ENCODE data around the gene SOD2.
A peak's percentile ranks its signal among the peaks of the same experiment; 100 is the strongest.
"Not testable (repeated sequence)": the region's sequence is repeated elsewhere in the genome, so short reads cannot be mapped to it uniquely, and the experiment has no call there.

SOD2 gene

DNA sequence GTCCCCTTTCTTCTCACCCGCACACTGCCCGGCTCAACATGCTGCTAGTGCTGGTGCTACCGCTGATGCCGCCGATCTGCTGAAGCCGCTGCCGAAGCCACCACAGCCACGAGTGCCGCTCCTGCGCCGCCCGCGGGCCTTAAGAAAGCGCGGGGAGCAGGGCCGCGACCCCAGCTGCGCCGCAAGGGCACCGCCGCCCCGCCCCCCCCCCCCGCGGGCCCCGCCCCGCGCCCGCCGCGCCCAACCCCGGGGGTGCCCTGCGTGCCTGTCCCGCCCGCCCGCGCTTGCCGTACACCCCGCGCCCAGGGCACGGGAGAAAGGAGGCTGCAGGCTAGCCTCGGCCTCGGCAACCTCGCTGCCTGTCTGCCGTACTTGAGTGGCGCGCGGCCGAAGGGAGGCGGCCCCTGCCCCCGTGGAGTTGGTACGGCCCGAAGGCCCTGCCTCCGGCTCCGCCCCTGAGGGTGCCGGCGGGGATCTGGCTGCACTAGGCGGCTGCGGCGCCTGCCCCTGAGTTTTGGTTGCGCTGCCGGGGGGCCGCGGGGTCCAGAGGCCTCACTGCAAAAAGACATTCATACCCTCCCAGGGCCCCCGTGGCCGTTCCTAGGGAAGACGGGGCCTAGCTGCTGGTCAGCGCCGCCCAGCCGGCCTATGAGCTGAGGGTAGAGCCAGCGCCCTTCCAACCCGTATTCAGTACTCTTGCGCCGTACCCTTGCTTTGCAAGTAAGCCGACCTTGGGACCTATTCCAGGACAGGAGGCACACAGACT is at the start of gene SOD2:
TSS of gene SOD2 (minus strand) at position 114 of the 766 bp plus-strand sequence. CDS start at position 40, 74 bp downstream.
- peak; percentile 85 for DNase-seq (ENCODE audit: low spot score)

DNA sequence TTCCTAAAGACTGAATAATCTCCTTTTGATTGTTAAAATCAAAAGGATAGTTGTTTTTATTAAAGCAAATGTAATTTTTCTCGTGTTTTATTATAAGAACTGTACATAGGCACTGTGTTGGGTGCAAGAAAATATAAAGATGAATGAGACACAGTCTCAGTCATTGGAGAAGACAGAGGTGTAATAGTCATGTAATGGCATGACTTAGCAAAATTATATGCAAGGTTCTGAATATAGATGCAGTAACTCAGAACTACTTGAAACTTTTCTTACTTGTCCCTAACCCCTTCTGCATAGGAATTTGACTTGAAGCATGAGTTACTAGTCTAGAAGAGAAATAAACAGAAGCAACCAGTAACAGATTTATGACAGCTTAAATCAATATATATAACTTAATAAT is 49.1 kb upstream of the SOD2 start:
- no peak for DNase-seq (ENCODE audit: low spot score)

DNA sequence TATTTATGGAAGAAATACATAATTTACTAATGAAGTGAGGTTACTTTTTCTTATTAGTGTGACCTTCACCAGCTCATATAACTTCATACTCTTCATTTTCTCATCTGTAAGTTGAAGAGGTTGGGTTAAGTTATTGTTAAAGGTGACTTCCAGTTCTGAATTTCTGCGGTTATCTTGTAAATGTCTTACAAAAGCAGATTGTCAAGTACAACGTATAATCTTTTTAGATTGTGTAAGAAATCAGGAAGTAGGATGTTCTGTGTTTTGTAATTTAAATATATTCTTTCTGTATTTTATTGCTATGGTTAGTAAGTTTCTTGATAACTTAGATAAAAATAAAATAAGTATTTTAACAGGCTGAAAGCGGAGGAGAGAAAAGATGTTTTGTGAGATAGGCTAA is 46.3 kb upstream of the SOD2 start:
- no peak for DNase-seq (ENCODE audit: low spot score)

DNA sequence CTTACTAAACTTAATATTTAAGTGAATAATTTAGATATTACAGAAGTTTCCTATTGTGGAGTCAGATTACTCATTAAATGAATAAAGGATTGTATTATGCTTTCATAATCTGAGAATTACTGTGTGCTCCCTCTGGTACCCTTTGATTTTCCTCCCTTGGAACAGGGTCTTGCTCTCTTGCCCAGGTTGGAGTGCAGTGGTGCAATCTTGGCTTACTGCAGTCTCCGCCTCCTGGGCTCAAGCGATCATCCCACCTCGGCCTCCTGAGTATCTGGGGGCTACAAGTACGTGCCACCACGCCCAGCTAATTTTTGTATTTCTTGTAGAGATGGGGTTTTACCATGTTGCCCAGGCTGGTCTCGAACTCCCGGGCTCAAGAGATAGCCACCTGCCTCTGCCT is 43.9 kb upstream of the SOD2 start:
- DNase-seq (ENCODE audit: low spot score): no peak

DNA sequence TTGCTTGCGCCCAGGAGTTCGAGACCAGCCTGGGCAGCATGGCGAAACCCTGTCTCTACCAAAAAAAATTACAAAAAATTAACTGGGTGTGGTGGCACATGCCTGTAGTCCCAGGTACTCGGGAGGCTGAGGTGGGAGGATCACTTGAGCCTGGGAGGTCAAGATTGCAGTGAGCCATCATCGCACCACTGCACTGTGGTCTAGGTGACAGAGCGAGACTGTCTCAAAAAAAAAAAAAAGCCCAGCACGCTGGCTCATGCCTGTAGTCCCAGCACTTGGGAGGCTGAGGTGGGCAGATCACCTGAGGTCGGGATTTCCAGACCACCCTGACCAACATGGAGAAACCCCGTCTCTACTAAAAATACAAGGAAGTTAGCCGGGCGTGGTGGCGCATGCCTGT is 40.4 kb upstream of the SOD2 start:
- not testable (repeated sequence) for DNase-seq (ENCODE audit: low spot score)

DNA sequence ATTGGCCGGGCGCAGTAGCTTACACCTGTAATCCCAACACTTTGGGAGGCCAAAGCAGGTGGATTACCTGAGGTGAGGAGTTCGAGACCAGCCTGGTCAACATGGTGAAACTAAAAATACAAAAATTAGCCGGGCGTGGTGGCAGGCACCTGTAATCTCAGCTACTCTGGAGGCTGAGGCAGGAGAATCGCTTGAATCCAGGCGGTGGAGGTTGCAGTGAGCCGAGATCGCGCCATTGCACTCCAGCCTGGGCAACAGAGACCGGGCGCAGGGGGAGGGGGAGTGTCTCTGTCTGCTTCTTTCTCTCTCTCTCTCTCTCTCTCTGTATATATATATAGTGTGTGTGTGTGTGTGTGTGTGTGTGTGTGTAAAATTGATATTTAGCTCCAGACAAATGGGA is 39.5 kb upstream of the SOD2 start:
- not testable (repeated sequence) for DNase-seq (ENCODE audit: low spot score)

DNA sequence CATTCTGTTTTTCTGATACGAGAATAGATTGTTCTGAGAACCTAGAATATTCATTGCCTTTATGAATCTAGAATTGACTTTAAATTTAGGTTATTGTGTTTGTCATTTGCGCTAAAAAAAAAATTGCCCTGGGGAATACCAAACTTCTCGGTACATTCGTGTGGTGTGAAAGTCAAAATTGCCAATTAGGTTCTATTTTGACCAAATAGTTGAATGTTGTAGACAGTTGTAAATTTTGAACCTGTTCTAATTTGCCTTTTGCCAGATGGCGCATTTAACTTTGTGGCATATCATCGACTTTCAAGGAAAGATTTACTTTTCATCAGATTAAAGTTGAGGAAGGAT is 37.3 kb upstream of the SOD2 start:
- no peak for DNase-seq (ENCODE audit: low spot score)

DNA sequence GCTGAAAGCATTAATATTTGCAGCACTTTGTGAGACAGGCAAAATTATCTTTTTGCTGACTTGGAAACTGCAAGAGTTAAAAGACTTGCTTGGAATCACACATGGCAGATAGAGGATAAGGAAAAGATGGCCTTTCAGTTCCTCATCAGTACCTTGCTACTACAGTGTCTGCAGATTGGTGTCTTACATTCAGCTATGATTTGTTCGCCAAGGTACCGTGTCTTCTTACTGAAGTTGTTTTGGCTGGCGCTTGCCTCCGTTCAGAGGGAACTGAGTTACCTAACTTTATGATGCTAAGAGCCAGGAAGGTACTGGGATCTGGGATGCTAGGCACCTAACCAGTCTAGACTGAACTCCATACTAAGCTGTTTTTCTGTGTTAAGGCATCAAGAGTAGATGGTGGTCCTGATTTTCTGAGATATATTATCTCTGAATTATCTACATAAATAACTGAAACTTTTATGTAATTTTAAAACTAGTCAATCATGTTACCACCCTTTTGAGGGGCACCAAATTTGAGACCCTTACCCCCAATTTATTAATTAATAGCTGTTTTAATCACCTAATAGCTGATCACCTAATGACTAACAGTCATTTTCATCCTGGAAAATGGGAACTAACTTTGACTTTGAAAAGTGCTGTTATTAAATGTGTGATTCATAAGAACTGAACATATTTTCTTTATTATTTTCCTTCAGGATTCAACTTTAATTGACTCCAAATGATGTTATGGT is 36.7 kb upstream of the SOD2 start:
- peak; percentile 11 for DNase-seq (ENCODE audit: low spot score)

DNA sequence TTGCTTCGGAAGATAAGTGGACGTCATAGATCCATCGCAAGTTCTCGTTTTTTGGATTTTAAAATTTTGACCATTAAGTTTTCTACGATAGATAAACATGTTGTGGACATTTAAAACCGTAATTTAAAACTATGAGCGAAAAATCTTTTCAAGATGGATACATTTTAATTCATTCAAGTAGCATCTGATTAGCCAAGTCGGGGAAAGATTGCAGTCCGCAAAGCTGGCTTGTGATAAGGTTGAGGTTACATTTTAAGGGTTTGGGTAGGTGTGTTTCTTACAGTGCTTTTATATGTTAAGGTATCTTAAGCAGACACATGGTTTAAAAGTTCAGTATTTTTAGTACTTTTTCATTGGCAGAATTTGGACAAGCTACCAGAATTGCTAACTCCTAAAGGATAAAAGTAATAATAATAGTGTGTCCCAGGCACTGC is 35.5 kb upstream of the SOD2 start:
- no peak for DNase-seq (ENCODE audit: low spot score)

DNA sequence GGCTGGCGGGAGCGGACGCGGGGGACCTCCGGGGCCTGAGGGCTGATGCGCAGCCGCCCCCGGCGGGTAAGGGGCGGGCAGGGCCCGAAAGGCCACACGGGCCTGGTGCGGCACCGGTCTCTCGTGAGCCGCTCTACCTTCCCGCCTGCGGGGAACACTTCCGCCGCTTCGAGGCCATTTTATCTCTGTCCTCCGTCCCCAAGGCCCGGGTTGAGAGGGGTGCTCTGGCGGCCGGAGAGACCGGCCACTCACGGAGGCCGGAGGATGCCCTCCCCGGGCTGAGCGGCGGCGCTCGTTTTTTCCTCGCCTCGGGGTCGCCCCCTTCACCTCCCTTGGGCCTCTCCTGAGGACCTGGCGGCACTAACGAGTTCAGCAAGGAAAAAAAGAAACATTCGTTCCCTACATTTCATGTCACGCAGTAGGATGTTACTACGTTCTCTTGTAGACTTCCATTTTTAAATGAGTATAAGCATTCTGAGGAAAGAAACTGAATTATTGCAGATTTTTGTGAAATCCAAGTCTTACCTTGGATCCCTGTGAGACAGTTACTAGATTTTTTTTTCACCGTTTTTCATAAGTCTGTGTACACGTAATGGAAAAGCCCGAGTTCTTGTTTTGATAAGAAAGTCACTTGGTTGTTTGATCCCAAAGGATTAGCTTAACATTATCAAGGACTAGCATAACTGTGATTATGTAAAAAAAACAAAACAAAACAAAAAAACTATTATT is 34.8 kb upstream of the SOD2 start:
- no peak for DNase-seq (ENCODE audit: low spot score)

DNA sequence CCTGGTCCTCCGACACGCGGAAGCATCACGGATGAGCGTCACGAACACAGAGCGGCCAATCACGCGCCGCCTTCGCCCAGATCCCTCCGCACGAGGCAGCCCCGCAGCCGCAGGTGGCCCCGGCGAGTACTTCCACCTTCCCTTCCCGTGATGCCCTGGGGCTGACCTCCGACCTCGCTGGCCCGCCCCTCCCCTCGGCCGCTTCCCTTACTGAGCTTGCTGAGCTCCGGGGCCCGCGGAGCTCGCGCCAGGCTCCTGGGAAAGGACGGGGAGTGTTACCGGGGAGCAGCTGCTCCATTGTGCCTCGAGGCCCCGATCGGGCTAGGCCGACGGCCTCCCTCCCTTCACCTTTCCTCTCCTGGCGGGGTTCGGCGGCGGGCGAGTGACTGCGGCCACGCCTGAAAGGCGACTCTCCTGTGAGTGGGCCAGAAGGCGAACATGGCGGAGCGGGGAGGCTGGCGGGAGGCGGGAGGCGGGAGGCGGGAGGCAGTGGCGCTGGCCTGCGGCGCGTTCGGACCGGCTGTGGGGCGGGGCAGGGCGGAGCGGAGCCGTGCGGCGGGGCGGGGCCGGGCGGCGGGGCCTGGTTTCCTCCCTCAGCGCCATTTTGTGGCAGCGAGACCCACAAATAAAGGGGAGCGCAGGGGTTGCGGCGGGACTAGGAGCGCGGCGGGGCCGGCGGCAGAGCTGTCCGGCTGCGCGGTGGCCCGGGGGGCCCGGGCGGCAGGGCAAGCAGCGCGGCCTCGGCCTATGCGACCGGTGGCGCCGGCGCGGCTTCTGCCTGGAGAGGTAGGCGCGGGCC is 34.1 kb upstream of the SOD2 start, which contains the start of gene WTAP:
TSS of gene WTAP (plus strand) at position 589 of the 799 bp plus-strand sequence. CDS start 8,760 bp downstream, outside the sequence.
- DNase-seq (ENCODE audit: low spot score): peak; percentile 94

DNA sequence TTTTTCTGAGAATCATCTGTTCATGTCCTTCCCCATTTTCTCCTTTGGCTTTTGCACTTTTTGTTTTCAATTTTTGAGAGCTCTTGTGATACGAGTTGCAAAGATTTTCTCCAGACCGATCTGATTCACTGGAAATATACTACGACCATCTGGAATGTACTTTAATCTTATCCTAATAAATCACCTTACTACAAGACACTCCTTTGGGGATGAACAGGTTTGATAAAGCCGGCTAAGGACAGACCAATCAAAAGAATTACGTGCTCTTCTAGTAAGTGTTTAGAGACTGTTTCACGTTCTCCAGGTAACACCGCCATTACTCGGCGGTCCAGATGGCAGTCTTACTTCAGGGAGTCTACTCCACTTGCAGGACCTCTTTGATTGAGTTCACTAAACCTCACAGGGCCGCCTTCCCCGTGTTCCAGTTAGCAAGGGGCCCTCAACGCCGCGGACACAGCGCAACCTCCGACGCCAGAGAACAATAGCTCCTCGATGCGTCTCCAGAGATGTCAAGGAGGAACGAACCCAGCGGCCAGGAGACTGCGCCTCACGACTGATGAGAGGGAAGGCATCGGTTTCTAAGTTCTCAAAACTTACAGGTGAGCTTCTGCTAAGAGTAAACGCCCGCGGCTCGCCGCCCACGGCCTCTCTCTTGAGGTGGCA is 33.3 kb upstream of the SOD2 start:
- DNase-seq (ENCODE audit: low spot score): no peak

DNA sequence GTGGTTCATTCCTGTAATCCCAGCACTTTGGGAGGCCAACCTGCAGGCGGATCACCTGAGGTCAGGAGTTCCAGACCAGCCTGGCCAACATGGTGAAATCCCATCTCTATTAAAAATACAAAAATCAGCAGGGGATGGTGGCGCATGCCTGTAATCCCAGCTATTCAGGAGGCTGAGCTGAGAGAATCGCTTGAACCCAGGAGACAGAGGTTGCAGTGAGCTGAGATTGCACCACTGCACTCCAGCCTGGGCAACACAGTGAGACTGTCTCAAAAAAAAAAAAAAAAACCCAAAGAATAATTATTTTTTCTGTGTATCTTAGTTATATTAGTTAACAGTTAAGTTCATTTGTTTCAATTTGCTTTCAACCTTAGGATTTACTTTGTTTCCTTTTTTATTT is 32.2 kb upstream of the SOD2 start:
- not testable (repeated sequence) for DNase-seq (ENCODE audit: low spot score)

DNA sequence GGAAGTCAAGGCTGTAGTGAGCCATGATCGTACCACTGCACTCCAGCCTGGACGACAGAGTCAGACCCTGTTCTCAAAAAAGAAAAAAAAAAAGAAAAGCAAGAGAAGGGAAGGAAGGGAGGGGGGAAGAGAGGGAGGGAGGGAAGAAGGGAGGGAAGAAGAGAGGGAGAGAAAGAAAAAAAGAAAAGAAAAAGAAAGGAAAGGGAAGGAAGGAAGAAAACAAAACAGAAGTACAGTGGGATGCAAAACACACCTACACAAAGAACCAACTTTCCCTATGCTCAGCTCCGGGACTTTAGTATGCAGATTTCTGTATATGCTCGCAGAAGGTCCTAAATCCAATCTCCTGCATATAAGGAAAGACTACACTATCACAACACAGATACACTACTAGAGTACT is 31.7 kb upstream of the SOD2 start:
- DNase-seq (ENCODE audit: low spot score): no peak

DNA sequence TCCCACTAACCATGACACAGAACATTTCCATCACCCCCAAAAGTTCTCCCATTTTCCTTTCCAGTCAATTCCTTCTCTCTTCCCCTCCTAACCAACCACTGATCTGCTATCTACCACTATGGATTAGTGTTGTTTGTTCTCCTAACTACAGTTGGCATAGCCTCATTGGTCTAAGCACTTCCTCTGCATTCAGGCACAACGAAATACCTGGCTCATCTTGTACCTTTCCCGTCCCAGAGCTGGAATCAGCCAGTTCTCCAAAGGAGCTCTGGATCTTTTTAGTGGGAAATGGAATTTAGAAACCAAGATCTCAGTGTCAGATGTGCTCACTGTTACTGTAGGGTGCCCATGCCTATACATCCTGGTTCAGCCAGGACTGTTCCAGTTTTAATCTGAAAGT is 30.2 kb upstream of the SOD2 start:
- no peak for DNase-seq (ENCODE audit: low spot score)

DNA sequence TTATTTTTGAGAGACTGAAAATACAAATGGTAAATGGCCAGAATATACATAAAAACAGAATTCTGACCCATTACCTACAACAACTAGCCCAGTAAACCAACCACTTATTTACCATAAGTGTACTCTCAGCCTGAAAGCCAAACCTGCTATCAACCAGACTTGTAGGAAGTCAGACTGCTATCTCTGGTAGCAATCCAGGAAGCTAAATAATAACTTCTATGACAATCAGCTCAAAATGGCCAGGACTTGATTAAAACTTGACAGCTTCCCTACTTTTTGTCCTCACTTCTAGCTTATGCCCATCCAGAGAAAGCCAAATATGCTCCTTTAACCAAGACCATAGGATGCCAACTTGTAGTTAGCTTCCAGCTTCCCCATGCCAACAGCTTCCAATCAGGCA is 29.6 kb upstream of the SOD2 start:
- DNase-seq (ENCODE audit: low spot score): no peak

DNA sequence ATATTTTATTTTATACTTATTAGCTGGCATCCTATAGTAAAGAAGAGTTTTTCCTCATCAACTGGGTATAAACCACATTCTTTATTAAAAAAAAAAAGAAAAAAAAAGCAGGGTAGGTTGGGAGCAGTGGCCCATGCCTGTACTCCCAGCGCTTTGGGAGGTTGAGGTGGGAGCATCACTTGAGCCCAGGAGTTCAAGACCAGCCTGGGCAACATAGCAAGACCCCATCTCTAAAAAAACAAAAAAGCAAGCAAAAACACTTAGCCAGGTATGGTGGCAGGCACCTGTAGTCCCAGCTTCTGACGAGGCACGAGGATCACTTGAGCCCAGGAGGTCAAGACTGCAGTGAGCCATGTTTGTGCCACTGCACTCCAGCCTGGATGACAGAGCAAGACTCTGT is 28.9 kb upstream of the SOD2 start:
- not testable (repeated sequence) for DNase-seq (ENCODE audit: low spot score)

DNA sequence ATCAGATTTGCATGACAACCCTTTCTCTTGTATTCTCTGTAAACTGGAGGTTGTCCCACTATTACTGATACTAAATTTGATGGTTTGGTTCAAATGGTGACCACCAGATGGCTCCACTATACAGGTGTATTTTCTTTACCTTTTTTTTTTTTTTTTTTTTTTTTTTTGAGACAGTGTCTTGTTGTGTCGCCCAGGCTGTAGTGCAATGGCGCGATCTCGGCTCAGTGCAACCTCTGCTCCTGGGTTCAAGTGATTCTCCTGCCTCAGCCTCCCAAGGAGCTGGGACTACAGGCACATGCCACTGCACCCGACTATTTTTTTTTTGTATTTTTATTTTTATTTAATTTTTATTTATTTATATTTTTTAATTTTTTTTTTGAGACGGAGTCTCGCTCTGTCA is 27.7 kb upstream of the SOD2 start:
- DNase-seq (ENCODE audit: low spot score): no peak

DNA sequence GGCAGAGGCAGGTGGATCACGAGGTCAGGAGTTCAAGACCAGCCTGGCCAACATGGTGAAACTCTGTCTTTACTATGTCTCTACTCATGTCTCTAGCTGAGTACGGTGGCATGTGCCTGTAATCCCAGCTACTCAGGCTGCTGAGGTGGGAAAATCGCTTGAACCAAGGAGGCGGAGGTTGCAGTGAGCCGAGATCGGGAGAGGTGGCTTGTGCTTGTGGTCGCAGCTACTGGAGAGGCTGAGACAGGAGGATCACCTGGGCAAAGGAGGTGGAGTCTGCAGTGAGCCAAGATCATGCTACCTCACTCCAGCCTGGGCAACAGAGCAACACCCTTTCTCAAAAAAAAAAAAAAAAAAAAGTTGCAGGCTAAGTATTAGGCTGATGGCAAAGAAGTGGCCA is 26.2 kb upstream of the SOD2 start:
- no peak for DNase-seq (ENCODE audit: low spot score)

DNA sequence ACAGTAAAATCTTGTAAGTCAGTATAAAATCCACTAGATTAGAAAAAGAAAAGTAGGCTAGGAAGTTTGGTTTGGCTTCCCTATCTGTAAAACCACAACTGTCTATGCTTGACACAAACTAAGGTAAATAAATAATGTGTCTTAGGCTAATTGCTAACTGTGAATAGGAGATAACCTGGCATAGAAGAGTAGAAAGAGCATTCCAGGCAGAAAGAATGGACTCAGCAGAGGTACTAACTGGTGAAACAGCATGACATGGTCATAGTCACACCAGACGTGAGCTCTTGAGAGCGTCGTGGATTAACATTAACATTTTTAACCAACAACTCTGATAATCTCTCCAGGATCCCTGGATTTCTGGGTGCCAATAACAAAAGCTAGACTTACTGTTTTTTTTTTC is 25.6 kb upstream of the SOD2 start:
- DNase-seq (ENCODE audit: low spot score): no peak

Data from Ammon's horn (tissue), 1 donor.